ENCODE results near the gene DOK3. TPM values are rescaled to one million over a fixed set of nuclear protein-coding genes. Genes with fewer than 3 reads are reported as not detected.
A peak's percentile ranks its signal among the peaks of the same experiment; 100 is the strongest.

The DOK3 gene
- total RNA-seq, 1 experiment from 2014 or later: 6.0 TPM

DNA sequence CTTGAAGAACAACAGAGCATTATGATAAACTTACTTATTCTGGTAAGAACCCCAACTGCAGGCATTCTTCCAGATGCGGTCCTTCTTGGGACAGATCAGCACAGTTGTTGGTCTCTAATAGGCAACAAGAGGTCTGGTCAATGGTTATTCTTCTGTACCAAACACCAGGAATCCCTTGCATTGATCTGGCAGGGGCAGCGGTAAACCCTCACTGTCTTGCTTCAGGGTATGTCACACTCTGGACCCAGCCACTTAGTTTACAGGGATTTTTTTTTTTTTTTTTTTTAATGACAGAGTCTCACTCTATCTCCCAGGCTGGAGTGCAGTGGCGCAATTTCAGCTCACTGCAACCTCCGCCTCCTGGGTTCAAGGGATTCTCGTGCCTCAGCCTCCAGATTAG, 46.0 kb upstream of the DOK3 start:
- no peaks in the 10 kb centered on the region for H3K27me3 Mint-ChIP-seq (ENCODE audit: insufficient read depth, unreplicated experiment)
- H3K27ac Mint-ChIP-seq (ENCODE audit: low read depth, unreplicated experiment): no peak overlapping the region
- no peak for DNase-seq (ENCODE audit: unreplicated experiment)
- intact Hi-C loops (cut with micrococcal nuclease): loop anchor here (2.0 kb wide), 1 partner anchor 39 kb away; the partner anchor contains the start of gene DDX41
- H3K4me1 Mint-ChIP-seq (ENCODE audit: insufficient read depth, unreplicated experiment): peaks cover 22% of the 10 kb centered on the region
- BruUV-seq (replicated peaks): no TSS peak
- H3K9me3 Mint-ChIP-seq (ENCODE audit: unreplicated experiment): no peaks in the 10 kb centered on the region
- H3K36me3 Mint-ChIP-seq (ENCODE audit: insufficient read depth, unreplicated experiment): peaks cover 24% of the 10 kb centered on the region
- no peak overlapping the region for H3K4me3 Mint-ChIP-seq (ENCODE audit: unreplicated experiment)
- CTCF ChIA-PET: interaction anchor here (0.5 to 0.7 kb wide), 3 partner anchors 13 to 518 kb away, joined by 3 to 5 read pairs (median 4); no protein-coding TSS in a partner anchor
- POLR2A ChIA-PET: interaction anchor here (0.7 to 1.7 kb wide), 3 partner anchors 10 to 45 kb away, joined by 3 to 4 read pairs (median 3); partner anchors contain the start of gene B4GALT7
- TF ChIP-seq, protein P1, sequence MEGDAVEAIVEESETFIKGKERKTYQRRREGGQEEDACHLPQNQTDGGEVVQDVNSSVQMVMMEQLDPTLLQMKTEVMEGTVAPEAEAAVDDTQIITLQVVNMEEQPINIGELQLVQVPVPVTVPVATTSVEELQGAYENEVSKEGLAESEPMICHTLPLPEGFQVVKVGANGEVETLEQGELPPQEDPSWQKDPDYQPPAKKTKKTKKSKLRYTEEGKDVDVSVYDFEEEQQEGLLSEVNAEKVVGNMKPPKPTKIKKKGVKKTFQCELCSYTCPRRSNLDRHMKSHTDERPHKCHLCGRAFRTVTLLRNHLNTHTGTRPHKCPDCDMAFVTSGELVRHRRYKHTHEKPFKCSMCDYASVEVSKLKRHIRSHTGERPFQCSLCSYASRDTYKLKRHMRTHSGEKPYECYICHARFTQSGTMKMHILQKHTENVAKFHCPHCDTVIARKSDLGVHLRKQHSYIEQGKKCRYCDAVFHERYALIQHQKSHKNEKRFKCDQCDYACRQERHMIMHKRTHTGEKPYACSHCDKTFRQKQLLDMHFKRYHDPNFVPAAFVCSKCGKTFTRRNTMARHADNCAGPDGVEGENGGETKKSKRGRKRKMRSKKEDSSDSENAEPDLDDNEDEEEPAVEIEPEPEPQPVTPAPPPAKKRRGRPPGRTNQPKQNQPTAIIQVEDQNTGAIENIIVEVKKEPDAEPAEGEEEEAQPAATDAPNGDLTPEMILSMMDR (IDR thresholded peaks at IDR 0.05; ENCODE audit: unreplicated experiment): no peak

DNA sequence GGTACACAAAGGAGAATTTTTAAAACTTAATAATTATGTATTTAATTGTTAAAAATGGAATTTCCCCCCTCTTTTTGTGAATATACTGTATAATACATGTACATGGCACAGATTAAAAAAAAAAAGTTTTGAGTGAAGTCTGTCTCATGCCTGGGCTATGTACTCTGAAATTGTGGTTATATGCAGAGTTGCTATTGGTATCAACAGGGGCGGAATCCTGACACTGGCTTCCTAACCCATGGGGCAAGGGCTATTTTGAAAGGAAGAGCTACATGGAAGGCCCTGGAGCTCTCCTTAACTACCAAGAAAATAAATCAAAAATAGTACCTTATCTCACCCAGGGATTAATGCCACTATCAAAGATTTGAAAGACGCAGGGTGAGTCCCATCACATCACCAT, 45.6 kb upstream of the DOK3 start:
- Mint-ChIP-seq H3K4me3 (ENCODE audit: unreplicated experiment) (peak overlapping the region; percentile 84), H3K4me1 (ENCODE audit: insufficient read depth, unreplicated experiment) (peaks cover 22% of the 10 kb centered on the region), H3K27ac (ENCODE audit: low read depth, unreplicated experiment) (no peak overlapping the region), H3K36me3 (ENCODE audit: insufficient read depth, unreplicated experiment) (peaks cover 28% of the 10 kb centered on the region), H3K9me3 (ENCODE audit: unreplicated experiment) (no peaks in the 10 kb centered on the region), H3K27me3 (ENCODE audit: insufficient read depth, unreplicated experiment) (no peaks in the 10 kb centered on the region)
- no TSS peak for BruUV-seq (replicated peaks)
- TF ChIP-seq, protein P1 (IDR thresholded peaks at IDR 0.05; ENCODE audit: unreplicated experiment): no peak
- CTCF ChIA-PET: interaction anchor here (0.5 to 0.7 kb wide), 3 partner anchors 14 to 519 kb away, joined by 3 to 5 read pairs (median 4); no protein-coding TSS in a partner anchor
- no peak for DNase-seq (ENCODE audit: unreplicated experiment)
- POLR2A ChIA-PET: interaction anchor here (0.7 to 1.7 kb wide), 3 partner anchors 10 to 45 kb away, joined by 3 to 4 read pairs (median 3); partner anchors contain the start of gene B4GALT7
- intact Hi-C loops (cut with micrococcal nuclease): loop anchor here (2.0 kb wide), 1 partner anchor 38 kb away; the partner anchor contains the start of gene DDX41

DNA sequence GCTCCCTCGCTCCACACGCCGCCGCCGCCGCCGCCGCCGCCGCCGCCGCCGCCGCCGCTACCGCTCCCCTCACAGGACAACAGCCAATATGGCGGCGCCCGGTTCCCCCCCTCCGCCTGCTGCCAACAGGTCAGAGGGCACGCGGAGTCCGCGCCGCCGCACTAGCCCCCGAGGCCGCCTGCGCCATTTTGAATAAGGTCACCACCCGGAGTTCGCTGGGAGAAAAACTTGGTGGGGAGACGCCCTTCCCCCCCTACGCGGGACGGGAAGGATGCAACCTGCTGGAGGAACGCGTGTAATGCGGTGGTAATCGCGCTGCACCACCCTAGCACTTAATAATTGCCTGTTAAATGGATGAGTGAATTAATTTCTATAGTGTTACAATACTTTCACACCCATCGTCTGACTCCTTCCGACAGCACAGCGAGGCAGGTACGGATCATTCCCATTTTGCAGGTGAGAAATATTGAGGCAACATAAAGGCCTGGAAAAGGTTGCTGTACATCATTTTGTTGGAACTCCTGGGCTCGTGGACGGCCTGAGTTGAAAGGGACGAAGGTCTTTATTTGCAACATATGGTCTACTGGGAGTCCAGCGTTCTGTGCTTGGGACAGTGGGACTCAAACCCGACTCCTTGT, 45.0 kb upstream of the DOK3 start, which contains the start of gene FAM193B:
TSS of gene FAM193B (minus strand) at position 90 of the 638 bp plus-strand sequence. CDS start 105 bp downstream, outside the sequence.
- no TSS peak for BruUV-seq (replicated peaks)
- H3K27ac Mint-ChIP-seq (ENCODE audit: low read depth, unreplicated experiment): peak within 1 kb of the TSS; percentile 63
- no peaks in the 10 kb centered on the region for H3K9me3 Mint-ChIP-seq (ENCODE audit: unreplicated experiment)
- intact Hi-C loops (cut with micrococcal nuclease): loop anchor here (1.0 to 2.0 kb wide), 2 partner anchors 8 to 38 kb away; partner anchors contain the start of gene DDX41
- TF ChIP-seq, protein P1 (IDR thresholded peaks at IDR 0.05; ENCODE audit: unreplicated experiment): no peak
- ChIA-PET POLR2A (interaction anchor here (0.7 to 2.3 kb wide), 6 partner anchors 10 to 45 kb away, joined by 3 to 16 read pairs (median 8); partner anchors contain the start of genes B4GALT7 and TMED9), CTCF (no interaction called here)
- H3K27me3 Mint-ChIP-seq (ENCODE audit: insufficient read depth, unreplicated experiment): no peaks in the 10 kb centered on the region
- peaks cover 32% of the 10 kb centered on the region for H3K36me3 Mint-ChIP-seq (ENCODE audit: insufficient read depth, unreplicated experiment)
- H3K4me3 Mint-ChIP-seq (ENCODE audit: unreplicated experiment): peak within 1 kb of the TSS; percentile 84
- peak; percentile 95 for DNase-seq (ENCODE audit: unreplicated experiment)
- peaks cover 22% of the 10 kb centered on the region for H3K4me1 Mint-ChIP-seq (ENCODE audit: insufficient read depth, unreplicated experiment)

Measured in MCF 10A (cell line).